GM12874 (cell line): Measurements from ENCODE around the gene HAPLN1.

Source experiments
- TF ChIP-seq, protein P1 (sequence below): IDR thresholded peaks from 2 replicates; pipeline ENCODE4 v1.5.1; 2011; ENCODE audit warnings: low read depth, mild to moderate bottlenecking, control low read depth, low read length, moderate library complexity; ENCODE audit not compliant: insufficient read depth

The HAPLN1 gene

DNA sequence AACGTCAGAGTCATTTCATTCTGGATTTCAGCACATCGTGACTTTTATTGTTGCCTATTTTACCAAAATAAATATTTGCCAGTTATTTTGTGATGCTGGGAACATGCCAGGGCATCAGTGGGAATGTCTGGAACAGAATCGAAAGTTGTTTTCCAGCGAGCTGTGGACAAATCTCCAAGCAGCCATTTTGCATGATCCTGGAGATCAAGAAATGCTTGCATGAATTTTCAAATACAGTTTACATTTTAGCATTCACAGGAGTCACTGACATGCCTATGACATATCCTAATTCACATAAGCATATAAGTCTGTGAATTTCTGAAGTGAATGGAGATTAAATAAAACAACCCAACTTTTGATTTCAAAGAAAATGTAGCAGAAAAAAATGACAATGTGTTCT lies 129.7 kb downstream of the HAPLN1 start:
- TF ChIP-seq, protein P1, sequence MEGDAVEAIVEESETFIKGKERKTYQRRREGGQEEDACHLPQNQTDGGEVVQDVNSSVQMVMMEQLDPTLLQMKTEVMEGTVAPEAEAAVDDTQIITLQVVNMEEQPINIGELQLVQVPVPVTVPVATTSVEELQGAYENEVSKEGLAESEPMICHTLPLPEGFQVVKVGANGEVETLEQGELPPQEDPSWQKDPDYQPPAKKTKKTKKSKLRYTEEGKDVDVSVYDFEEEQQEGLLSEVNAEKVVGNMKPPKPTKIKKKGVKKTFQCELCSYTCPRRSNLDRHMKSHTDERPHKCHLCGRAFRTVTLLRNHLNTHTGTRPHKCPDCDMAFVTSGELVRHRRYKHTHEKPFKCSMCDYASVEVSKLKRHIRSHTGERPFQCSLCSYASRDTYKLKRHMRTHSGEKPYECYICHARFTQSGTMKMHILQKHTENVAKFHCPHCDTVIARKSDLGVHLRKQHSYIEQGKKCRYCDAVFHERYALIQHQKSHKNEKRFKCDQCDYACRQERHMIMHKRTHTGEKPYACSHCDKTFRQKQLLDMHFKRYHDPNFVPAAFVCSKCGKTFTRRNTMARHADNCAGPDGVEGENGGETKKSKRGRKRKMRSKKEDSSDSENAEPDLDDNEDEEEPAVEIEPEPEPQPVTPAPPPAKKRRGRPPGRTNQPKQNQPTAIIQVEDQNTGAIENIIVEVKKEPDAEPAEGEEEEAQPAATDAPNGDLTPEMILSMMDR: no peak

DNA sequence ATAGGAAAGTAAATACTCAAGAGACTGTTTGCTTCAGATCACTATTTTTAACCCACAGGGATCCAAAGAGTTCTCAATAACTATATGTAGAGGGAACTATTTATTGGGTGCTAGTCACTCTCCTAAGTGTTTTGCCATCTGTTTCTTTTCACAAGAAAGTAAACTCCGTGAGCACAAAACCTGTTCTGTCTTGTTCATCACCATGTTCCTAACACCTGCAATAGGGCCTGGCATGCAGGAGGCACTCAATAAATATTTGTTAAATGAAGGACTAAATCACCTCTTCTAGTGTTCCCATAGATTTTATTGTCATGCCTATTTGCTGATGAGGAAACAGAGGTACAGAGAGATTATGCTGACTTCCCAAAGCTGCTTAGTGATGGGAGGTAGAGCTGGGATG lies 130.9 kb downstream of the HAPLN1 start:
- TF ChIP-seq, protein P1: no peak
